HFFc6 (cell line): ENCODE data around the gene PPARA. TPM values are rescaled to one million over a fixed set of nuclear protein-coding genes. Genes with fewer than 3 reads are reported as not detected.

Source experiments
- DNase-seq: peaks from one replicate; pipeline ENCODE4 v3.0.0-alpha.2; 2018
- H3K27ac Mint-ChIP-seq: 2 replicates; pipeline ENCODE4 v1.8.0; 2020; ENCODE audit warnings: mild to moderate bottlenecking, mixed read lengths
- H3K27me3 Mint-ChIP-seq: 2 replicates; pipeline ENCODE4 v1.8.0; 2021; ENCODE audit warnings: mild to moderate bottlenecking, moderate library complexity, mixed read lengths; ENCODE audit not compliant: insufficient read depth
- H3K36me3 Mint-ChIP-seq: 2 replicates; pipeline ENCODE4 v1.8.0; 2021; ENCODE audit warnings: low read depth, mixed read lengths
- H3K4me1 Mint-ChIP-seq: 2 replicates; pipeline ENCODE4 v1.8.0; 2020; ENCODE audit warnings: low read depth, mixed read lengths
- H3K4me3 Mint-ChIP-seq: 2 replicates; pipeline ENCODE4 v1.8.0; 2020; ENCODE audit warnings: mild to moderate bottlenecking, moderate library complexity, mixed read lengths
- H3K9me3 Mint-ChIP-seq: 2 replicates; pipeline ENCODE4 v1.8.0; 2020; ENCODE audit warnings: mild to moderate bottlenecking, mixed read lengths
- CTCF ChIP-seq: fragments of 200-600 bp; sonication (generic); IDR thresholded peaks from 2 replicates; pipeline ENCODE4 v1.5.0; 2021; ENCODE audit warnings: antibody characterized with exemption, mild to moderate bottlenecking
- total RNA-seq, 6 experiments: library from RNA; stranded (reverse); fragmentation: NEBNext Ultra II Directional; extraction: Animal tissue kit (Norgen Biotek cat#: 25700); gene quantifications; 2 replicates in 1 of 6; 3 replicates in 5 of 6; pipeline ENCODE4 v1.2.3, GENCODE V29; 2021

The PPARA gene
- total RNA-seq, 6 experiments from 2014 or later: 14.1 to 16.0 (median 15.1) TPM

DNA sequence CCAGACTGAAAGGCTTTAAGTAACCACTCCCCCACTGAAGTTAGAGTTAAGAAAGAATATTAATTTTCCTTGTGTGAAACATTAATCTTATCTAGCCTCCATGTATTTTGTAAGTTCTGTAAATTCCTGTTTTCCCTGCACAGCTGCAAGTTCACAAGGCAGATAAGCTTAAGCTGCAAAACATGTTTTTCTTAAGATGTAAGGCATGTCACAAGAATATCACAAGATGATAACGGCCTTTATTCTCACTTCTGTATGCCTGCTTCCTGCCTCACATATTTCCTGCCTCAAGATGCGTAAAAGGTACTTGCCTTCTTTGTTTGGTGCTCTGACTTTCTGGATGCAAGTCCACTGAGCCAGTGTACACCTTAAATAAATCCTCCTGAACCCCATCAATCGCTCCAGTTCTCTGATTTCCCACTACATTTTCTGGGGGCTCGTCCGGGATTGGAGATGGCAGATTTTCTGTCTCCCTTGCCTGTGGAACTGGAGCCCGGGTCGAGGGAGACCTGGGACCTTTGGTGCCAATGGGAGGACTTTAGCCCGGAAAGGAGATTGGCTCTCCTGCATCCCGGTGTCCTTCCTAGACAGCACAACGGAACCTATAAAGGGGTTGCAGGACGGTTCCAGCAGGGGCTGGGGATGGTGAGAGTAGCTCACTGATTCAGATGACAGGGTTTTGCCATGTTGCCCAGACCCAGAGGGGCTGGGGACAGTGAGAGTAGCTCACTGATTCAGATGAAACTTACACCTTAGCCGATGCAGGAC, 30.2 kb downstream of the PPARA start:
- no peak for TF ChIP-seq CTCF
- DNase-seq: no peak
- Mint-ChIP-seq H3K36me3 (peaks cover 69% of the 10 kb centered on the region), H3K27me3 (no peaks in the 10 kb centered on the region; the same call in 1 of the 2 replicates), H3K4me1 (peaks cover 40% of the 10 kb centered on the region), H3K9me3 (peaks cover 28% of the 10 kb centered on the region), H3K27ac (no peak overlapping the region), H3K4me3 (no peak overlapping the region)

GRCh38 chr22:46183733-46184132, 33.4 kb downstream of the PPARA start:
- TF ChIP-seq CTCF: no peak
- H3K27me3 Mint-ChIP-seq: no peaks in the 10 kb centered on the region
- peaks cover 24% of the 10 kb centered on the region; the same call in 1 of the 2 replicates for H3K9me3 Mint-ChIP-seq
- DNase-seq: no peak
- no peak overlapping the region for H3K27ac Mint-ChIP-seq
- H3K4me3 Mint-ChIP-seq: no peak overlapping the region
- H3K36me3 Mint-ChIP-seq: peaks cover 76% of the 10 kb centered on the region
- H3K4me1 Mint-ChIP-seq: peaks cover 12% of the 10 kb centered on the region

DNA sequence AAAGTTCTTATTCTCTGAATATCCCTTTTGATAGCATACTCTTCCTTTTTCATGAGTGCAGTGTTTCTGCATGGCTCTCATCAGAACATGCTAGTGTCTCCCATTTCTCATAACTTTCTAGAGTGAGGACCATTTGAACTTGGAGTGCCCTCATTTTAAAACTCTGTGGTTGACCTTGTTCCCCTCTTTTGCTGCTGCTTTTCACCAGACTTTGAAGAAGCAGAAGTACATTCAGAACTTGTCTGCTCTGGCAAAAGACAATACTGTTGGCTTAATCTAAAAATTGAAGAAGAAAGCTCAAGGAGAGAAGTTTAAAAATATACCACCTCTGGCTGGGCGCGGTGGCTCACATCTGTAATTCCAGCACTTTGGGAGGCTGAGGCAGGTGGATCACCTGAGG, 35.0 kb downstream of the PPARA start:
- Mint-ChIP-seq H3K36me3 (peaks cover 70% of the 10 kb centered on the region), H3K4me3 (no peak overlapping the region), H3K4me1 (no peaks in the 10 kb centered on the region), H3K27me3 (no peaks in the 10 kb centered on the region), H3K27ac (no peak overlapping the region), H3K9me3 (peaks cover 13% of the 10 kb centered on the region; the same call in 1 of the 2 replicates)
- no peak for DNase-seq
- TF ChIP-seq CTCF: no peak

- no peaks in the 10 kb centered on the region for H3K4me1 Mint-ChIP-seq
- no peaks in the 10 kb centered on the region for H3K9me3 Mint-ChIP-seq
- no peak for TF ChIP-seq CTCF
- H3K27me3 Mint-ChIP-seq: no peaks in the 10 kb centered on the region; the same call in 1 of the 2 replicates
- peaks cover 66% of the 10 kb centered on the region for H3K36me3 Mint-ChIP-seq
- no peak overlapping the region for H3K4me3 Mint-ChIP-seq
- no peak overlapping the region for H3K27ac Mint-ChIP-seq
- DNase-seq: no peak
Measured at GRCh38 chr22:46187862-46188261, 37.5 kb downstream of the PPARA start.

GRCh38 chr22:46192210-46192993, 42.1 kb downstream of the PPARA start:
- Mint-ChIP-seq H3K36me3 (peaks cover 33% of the 10 kb centered on the region), H3K4me1 (no peaks in the 10 kb centered on the region), H3K4me3 (no peak overlapping the region), H3K27me3 (no peaks in the 10 kb centered on the region; the same call in 1 of the 2 replicates), H3K27ac (no peak overlapping the region), H3K9me3 (no peaks in the 10 kb centered on the region)
- no peak for DNase-seq
- TF ChIP-seq CTCF: no peak
